Stimulated activated CD4-positive, alpha-beta T cell treated with anti-CD3 and anti-CD28 coated beads, Interleukin-1b, Interleukin-23, amount 100 ng/mL, for 48 hours (primary cell): ENCODE measurements around the gene PBX4.

Experiments used
- DNase-seq: peaks from one replicate; pipeline ENCODE4 v3.0.0-alpha.2; 2020

The PBX4 gene

GRCh38 chr19:19647037-19647835 lies 28.7 kb upstream of the PBX4 start:
- no peak for DNase-seq

GRCh38 chr19:19645233-19645870 lies 26.9 kb upstream of the PBX4 start:
- DNase-seq, result no peak

- no peak for DNase-seq
Measured at GRCh38 chr19:19644054-19644388, 25.5 kb upstream of the PBX4 start.

GRCh38 chr19:19643158-19644053 lies 24.9 kb upstream of the PBX4 start, which contains the start of gene GMIP:
Gene GMIP, minus strand, starts transcription at chr19:19643657. Its CDS starts 128 bp downstream, at chr19:19643529.
- peak; percentile 84 for DNase-seq

GRCh38 chr19:19642506-19643157 lies 24.1 kb upstream of the PBX4 start:
- DNase-seq, result peak; percentile 44

- no peak for DNase-seq
Measured at GRCh38 chr19:19637523-19638251, 19.2 kb upstream of the PBX4 start.

- DNase-seq, result no peak
Measured at GRCh38 chr19:19637186-19637522, 18.7 kb upstream of the PBX4 start.

GRCh38 chr19:19636573-19637185 lies 18.2 kb upstream of the PBX4 start:
- DNase-seq, result no peak

- DNase-seq, result no peak
Measured at GRCh38 chr19:19635313-19635702, 16.8 kb upstream of the PBX4 start.

- DNase-seq, result no peak
Measured at GRCh38 chr19:19634516-19635312, 16.2 kb upstream of the PBX4 start.

- no peak for DNase-seq
Measured at GRCh38 chr19:19633711-19634515, 15.4 kb upstream of the PBX4 start.

GRCh38 chr19:19632661-19633060 lies 14.2 kb upstream of the PBX4 start:
- no peak for DNase-seq

GRCh38 chr19:19631346-19631745 lies 12.9 kb upstream of the PBX4 start:
- no peak for DNase-seq

- DNase-seq, result no peak
Measured at GRCh38 chr19:19630426-19630825, 11.9 kb upstream of the PBX4 start.

- no peak for DNase-seq
Measured at GRCh38 chr19:19630062-19630414, 11.6 kb upstream of the PBX4 start.

- DNase-seq, result peak; percentile 54
Measured at GRCh38 chr19:19628501-19629134, 10.1 kb upstream of the PBX4 start.

GRCh38 chr19:19627621-19628500 lies 9.4 kb upstream of the PBX4 start, which contains the start of gene LPAR2:
Gene LPAR2, minus strand, starts transcription at chr19:19628220. Its CDS starts 945 bp downstream, at chr19:19627275.
- peak; percentile 60 for DNase-seq
